Measurements from ENCODE around the gene SORCS2. TPM values are rescaled to one million over a fixed set of nuclear protein-coding genes. Genes with fewer than 3 reads are reported as not detected.

Gene SORCS2
- total and polyA plus RNA-seq, 4 donors = 2.2 to 7.7 (median 2.5) TPM

DNA sequence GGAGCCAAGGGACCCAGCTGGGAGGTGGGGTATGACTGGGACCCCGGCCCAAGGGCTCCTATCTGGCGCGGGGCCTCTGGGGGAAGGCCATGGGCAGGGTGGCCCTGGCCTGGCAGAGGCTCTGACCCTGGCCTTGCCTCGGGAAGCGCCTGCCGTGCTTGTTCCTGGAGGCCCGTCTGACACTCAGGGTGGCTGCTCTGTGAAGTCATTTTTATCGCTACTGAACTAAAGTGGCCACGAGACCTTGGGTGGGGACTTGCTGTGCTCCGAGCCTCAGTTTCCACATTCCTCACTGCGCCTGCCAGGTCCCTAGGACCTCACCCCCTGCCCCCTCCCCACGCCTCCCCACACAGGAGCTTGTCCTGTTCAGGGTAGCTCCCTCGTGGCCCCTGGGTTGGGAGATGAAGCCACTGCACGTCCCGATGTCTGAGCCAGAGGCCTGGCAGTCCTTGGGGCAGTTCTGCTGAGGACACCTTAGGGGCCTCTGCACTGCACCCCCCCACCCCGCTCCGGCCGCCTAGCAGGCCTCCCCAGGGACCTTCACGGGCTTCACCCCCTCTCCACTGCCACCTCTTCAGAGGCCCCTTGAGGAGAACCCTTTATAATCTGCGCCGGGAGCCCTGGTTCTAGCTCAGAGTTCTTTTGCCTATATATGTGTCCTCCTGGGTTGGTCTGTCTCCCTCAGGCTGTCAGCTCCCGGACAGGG, 639 bp upstream of the SORCS2 start:
- ATAC-seq (ENCODE audit: insufficient read depth, low FRiP score) (no peak), DNase-seq (no peak)
- Histone ChIP-seq H3K9me3 (ENCODE audit: control insufficient read depth in 4 of 4, insufficient read depth in 3 of 4, low read length in 3 of 4) (no peaks in the 10 kb centered on the region), H3K27me3 (ENCODE audit: control insufficient read depth in 3 of 3, insufficient read depth in 3 of 3, low read length in 2 of 3) (peaks cover 4 to 48% (median 42%) of the 10 kb centered on the region in 3 donors), H3K27ac (ENCODE audit: low read depth in 1 of 2, low read length in 1 of 2) (no peak overlapping the region), H3K9ac (ENCODE audit: insufficient read depth in 1 of 2, low read length in 2 of 2) (no peak overlapping the region), H3K36me3 (ENCODE audit: control insufficient read depth in 4 of 4, insufficient read depth in 4 of 4, low read length in 4 of 4) (no peaks in the 10 kb centered on the region), H3K4me1 (ENCODE audit: control insufficient read depth in 5 of 5, insufficient read depth in 5 of 5, low read length in 5 of 5) (peaks cover 0 to 15% (median 10%) of the 10 kb centered on the region in 5 donors), H3K4me3 (no peak overlapping the region)
- 69% methylated on average over 22 of the region's 22 CpGs for WGBS, 2 donors
- TF ChIP-seq, protein P1, sequence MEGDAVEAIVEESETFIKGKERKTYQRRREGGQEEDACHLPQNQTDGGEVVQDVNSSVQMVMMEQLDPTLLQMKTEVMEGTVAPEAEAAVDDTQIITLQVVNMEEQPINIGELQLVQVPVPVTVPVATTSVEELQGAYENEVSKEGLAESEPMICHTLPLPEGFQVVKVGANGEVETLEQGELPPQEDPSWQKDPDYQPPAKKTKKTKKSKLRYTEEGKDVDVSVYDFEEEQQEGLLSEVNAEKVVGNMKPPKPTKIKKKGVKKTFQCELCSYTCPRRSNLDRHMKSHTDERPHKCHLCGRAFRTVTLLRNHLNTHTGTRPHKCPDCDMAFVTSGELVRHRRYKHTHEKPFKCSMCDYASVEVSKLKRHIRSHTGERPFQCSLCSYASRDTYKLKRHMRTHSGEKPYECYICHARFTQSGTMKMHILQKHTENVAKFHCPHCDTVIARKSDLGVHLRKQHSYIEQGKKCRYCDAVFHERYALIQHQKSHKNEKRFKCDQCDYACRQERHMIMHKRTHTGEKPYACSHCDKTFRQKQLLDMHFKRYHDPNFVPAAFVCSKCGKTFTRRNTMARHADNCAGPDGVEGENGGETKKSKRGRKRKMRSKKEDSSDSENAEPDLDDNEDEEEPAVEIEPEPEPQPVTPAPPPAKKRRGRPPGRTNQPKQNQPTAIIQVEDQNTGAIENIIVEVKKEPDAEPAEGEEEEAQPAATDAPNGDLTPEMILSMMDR (IDR thresholded peaks at IDR 0.05; ENCODE audit: control extremely low read depth, extremely low read depth) = no peak

DNA sequence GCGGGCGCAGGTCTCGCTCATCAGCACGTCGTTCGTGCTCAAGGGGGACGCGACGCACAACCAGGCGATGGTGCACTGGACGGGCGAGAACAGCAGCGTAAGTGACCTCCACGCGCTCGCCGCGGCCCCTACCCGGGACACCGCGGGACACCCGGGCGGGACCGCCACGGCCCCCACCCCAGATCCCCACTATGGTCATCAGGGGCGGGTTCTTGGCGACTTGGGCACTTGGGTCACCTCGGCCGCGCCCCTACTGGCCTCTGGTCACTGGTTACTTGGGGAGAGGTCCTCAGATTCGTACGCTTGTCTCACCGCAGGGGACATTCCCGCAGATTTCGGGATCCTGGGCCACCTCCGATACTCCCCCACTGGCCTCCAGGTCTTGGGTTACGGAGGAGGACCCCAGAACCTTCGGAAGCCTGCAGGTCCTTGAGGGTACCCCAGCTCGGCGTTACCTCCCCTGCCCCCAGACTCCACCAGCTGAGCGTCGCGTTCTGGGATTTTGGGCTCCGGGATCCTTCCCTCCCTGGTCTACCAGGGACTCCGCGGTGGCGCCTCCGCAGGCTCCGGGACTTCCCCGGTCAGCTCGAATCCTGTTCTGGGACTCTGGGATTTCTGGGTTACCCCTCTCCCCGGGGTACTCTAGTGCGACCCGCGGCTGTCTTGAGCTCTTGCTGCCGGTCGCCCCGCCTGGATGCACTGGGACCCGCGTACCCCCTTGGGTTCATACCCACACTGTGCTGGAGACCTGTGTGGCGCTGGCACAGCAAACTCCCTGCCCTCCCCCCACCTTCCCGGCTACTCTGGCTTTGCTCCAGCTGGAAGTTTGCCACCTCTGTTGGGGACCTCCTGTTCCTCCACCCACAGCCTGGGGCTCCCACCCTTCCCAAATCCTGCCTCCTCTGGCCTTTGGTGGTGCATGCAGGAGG, 956 bp downstream of the SORCS2 start:
- 4 to 5% methylated on average over 55 to 62 of the region's 62 CpGs for WGBS, 2 donors
- Histone ChIP-seq H3K4me1 (ENCODE audit: control insufficient read depth in 5 of 5, insufficient read depth in 5 of 5, low read length in 5 of 5) (peaks cover 0 to 24% (median 10%) of the 10 kb centered on the region in 5 donors), H3K27ac (ENCODE audit: low read depth in 1 of 2, low read length in 1 of 2) (no peak overlapping the region), H3K9ac (ENCODE audit: insufficient read depth in 1 of 2, low read length in 2 of 2) (no peak overlapping the region), H3K4me3 (no peak overlapping the region), H3K27me3 (ENCODE audit: control insufficient read depth in 3 of 3, insufficient read depth in 3 of 3, low read length in 2 of 3) (peaks cover 4 to 40% (median 34%) of the 10 kb centered on the region in 3 donors), H3K36me3 (ENCODE audit: control insufficient read depth in 4 of 4, insufficient read depth in 4 of 4, low read length in 4 of 4) (no peaks in the 10 kb centered on the region), H3K9me3 (ENCODE audit: control insufficient read depth in 4 of 4, insufficient read depth in 3 of 4, low read length in 3 of 4) (no peaks in the 10 kb centered on the region)
- DNase-seq (peak; percentile 41 to 72 (median 43)), ATAC-seq (ENCODE audit: insufficient read depth, low FRiP score) (no peak)
- TF ChIP-seq, protein P1 (IDR thresholded peaks at IDR 0.05; ENCODE audit: control extremely low read depth, extremely low read depth) = no peak

DNA sequence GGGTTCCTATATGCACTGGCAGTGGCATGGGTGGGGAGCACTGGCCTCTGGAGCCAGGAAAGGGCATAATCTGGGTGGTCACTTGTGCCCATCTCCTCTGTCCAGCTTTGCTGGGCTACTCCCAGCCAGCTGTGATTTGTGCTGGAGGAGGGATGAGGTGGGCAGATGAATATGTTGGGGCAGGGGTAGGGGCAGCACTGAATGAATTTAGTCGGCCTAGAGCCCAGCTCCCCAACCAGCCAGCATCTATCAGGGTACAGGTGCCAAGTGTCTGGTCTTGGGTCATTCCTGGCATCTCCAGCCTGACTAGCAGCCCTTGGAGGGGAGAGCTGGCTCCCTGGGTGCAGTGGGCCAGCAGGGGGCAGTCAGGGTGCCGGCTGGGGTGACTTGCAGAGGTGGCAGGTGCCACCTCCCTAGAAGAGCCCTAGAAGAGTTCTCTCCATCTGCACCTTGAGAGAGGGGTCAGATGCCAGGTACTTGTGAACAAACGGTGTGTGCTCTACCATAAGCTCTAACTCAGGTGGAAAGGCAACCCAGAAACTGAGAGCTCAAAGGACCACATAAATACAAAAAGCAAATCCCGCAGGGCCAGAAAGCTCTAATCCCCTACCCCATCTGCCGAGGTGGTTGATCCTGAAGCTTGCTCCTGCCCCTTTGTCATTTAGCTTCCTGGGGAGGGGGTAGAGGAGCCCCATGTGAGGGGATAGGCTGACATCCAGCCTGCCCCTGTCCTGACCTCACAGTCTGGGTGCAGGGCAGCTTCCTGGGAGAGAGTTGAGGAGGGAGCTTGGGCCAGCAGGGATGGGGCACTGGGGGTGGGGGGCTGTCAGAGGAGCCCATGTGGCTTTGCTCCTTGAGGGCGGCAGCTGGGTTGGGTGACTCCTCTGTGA, 2.2 kb downstream of the SORCS2 start:
- ATAC-seq (ENCODE audit: insufficient read depth, low FRiP score) (peak; percentile 39), DNase-seq (peak in 2 of 3 donors; percentile 27 to 47)
- Histone ChIP-seq H3K27me3 (ENCODE audit: control insufficient read depth in 3 of 3, insufficient read depth in 3 of 3, low read length in 2 of 3) (peaks cover 4 to 31% (median 22%) of the 10 kb centered on the region in 3 donors), H3K4me1 (ENCODE audit: control insufficient read depth in 5 of 5, insufficient read depth in 5 of 5, low read length in 5 of 5) (peaks cover 0 to 24% (median 10%) of the 10 kb centered on the region in 5 donors), H3K9ac (ENCODE audit: insufficient read depth in 1 of 2, low read length in 2 of 2) (no peak overlapping the region), H3K36me3 (ENCODE audit: control insufficient read depth in 4 of 4, insufficient read depth in 4 of 4, low read length in 4 of 4) (no peaks in the 10 kb centered on the region), H3K4me3 (no peak overlapping the region), H3K27ac (ENCODE audit: low read depth in 1 of 2, low read length in 1 of 2) (no peak overlapping the region), H3K9me3 (ENCODE audit: control insufficient read depth in 4 of 4, insufficient read depth in 3 of 4, low read length in 3 of 4) (no peaks in the 10 kb centered on the region)
- TF ChIP-seq, protein P1 (IDR thresholded peaks at IDR 0.05; ENCODE audit: control extremely low read depth, extremely low read depth) = no peak
- 42 to 43% methylated on average over 6 of the region's 6 CpGs for WGBS, 2 donors
